Body of pancreas (tissue), 4 donors: ENCODE measurements around the gene CHRNG. TPM values are rescaled to one million over a fixed set of nuclear protein-coding genes. Genes with fewer than 3 reads are reported as not detected.
A peak's percentile ranks its signal among the peaks of the same experiment; 100 is the strongest.

Experiments used
- ATAC-seq: fragments of 150-250 bp; one replicate; pipeline ENCODE4 v1.9.1; 2016
- DNase-seq, 4 donors: peaks; one replicate each; pipeline ENCODE4 v3.0.0-alpha.2; 2019
- H3K27ac ChIP-seq, 4 donors: fragments of 200-600 bp; sonication (generic); 1 replicate in 3 of 4; 2 replicates in 1 of 4; pipeline versions ENCODE4 v1.5.1 to v1.6.1; 2016 to 2019; ENCODE audit warnings: mild to moderate bottlenecking in 1 of 4, mixed read lengths in 1 of 4, moderate library complexity in 1 of 4
- H3K27me3 ChIP-seq, 2 donors: fragments of 200-600 bp; sonication (generic); one replicate each; pipeline ENCODE4 v1.6.0; 2016; ENCODE audit warnings: mild to moderate bottlenecking in 1 of 2
- H3K36me3 ChIP-seq, 2 donors: fragments of 200-600 bp; sonication (generic); replicated peaks in 1 of 2; 2 replicates each; pipeline ENCODE4 v1.5.1; 2016; ENCODE audit warnings: low read depth in 2 of 2; ENCODE audit not compliant: insufficient read depth in 1 of 2
- H3K4me1 ChIP-seq: fragments of 200-600 bp; sonication (generic); one replicate; pipeline ENCODE4 v1.6.0; 2016
- H3K4me3 ChIP-seq, 2 donors: fragments of 200-600 bp; sonication (generic); 1 replicate in 1 of 2; 2 replicates in 1 of 2; pipeline ENCODE4 v1.5.1; 2016 to 2019
- H3K9me3 ChIP-seq, 3 donors: fragments of 200-600 bp; sonication (generic); 1 replicate in 2 of 3; 2 replicates in 1 of 3; pipeline ENCODE4 v1.5.1; 2016
- CTCF ChIP-seq, 7 experiments: fragments of 450-650 bp in 4 of 7; fragments of 200-600 bp in 3 of 7; sonication (generic) in 3 of 7; IDR thresholded peaks; one replicate each; pipeline ENCODE4 v1.5.1; 2016 to 2019; ENCODE audit warnings: antibody characterized with exemption in 7 of 7
- POLR2A ChIP-seq, 3 donors: fragments of 450-650 bp; IDR thresholded peaks; one replicate each; pipeline ENCODE4 v1.6.1; 2016; ENCODE audit warnings: antibody characterized with exemption in 3 of 3, mild to moderate bottlenecking in 2 of 3
- WGBS, 2 donors: methylation state at CpG; one replicate each; pipeline ENCODE4 v1.1.5; 2017; 5-methylcytosine and 5-hydroxymethylcytosine counted together
- intact Hi-C: fragments of 100-400 bp; cut with DNase I; formaldehyde crosslinking; loops from one replicate; pipeline ENCODE4 v1.15.1; 2023
- total RNA-seq, 2 donors: library from RNA; depleted of rRNA; stranded (reverse); fragments of >200 nt; gene quantifications; one replicate each; pipeline ENCODE4 v1.1.0, GENCODE V29; 2016

The CHRNG gene
- total RNA-seq, 2 donors from 2014 or later, result not detected

DNA sequence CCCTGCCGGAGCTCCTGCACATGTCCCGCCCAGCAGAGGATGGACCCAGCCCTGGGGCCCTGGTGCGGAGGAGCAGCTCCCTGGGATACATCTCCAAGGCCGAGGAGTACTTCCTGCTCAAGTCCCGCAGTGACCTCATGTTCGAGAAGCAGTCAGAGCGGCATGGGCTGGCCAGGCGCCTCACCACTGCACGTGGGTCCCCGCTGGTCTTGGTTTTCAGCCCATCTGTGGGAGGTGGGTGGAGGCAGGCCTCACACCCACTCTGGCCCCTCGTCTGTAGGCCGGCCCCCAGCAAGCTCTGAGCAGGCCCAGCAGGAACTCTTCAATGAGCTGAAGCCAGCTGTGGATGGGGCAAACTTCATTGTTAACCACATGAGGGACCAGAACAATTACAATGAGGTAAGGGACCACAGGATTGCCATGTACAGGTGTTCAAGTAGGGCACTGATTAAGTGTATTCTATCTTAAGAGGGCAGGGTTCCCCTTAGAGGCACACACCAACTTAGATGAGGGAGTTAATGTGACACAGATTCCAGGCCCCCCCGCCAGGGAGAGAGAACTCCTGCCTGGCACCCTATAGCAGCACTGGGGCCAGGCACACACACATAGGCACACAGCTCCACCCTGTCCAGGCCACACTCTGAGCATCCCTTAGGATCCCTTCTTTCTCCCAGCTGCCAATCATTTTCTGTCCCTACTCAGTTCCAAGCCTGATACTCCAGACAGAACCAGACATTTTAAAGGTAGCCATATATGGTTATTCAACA, 5.4 kb upstream of the CHRNG start:
- ATAC-seq, result no peak
- intact Hi-C loops, result no loop called here
- WGBS, 2 donors, result 77 to 80% methylated on average over 3 to 13 of the region's 13 CpGs
- H3K4me1 ChIP-seq, result peaks cover 10% of the 10 kb centered on the region
- no peaks in the 10 kb centered on the region for H3K27me3 ChIP-seq
- H3K9me3 ChIP-seq, result no peaks in the 10 kb centered on the region
- no peak for TF ChIP-seq CTCF (IDR thresholded peaks at IDR 0.05)
- TF ChIP-seq POLR2A (IDR thresholded peaks at IDR 0.05), result no peak
- no peaks in the 10 kb centered on the region for H3K36me3 ChIP-seq
- no peak for DNase-seq
- no peak overlapping the region for H3K27ac ChIP-seq
- H3K4me3 ChIP-seq, result no peak overlapping the region

- Histone ChIP-seq H3K27me3 (no peaks in the 10 kb centered on the region), H3K4me3 (no peak overlapping the region), H3K9me3 (no peaks in the 10 kb centered on the region), H3K36me3 (no peaks in the 10 kb centered on the region), H3K4me1 (peaks cover 10% of the 10 kb centered on the region), H3K27ac (no peak overlapping the region)
- TF ChIP-seq POLR2A (IDR thresholded peaks at IDR 0.05) (no peak), CTCF (IDR thresholded peaks at IDR 0.05) (no peak)
- intact Hi-C loops, result no loop called here
- ATAC-seq (no peak), DNase-seq (no peak)
- WGBS, 2 donors, result 77 to 83% methylated on average over 9 to 12 of the region's 14 CpGs
Observed at GRCh38 chr2:232534940-232535651, 4.4 kb upstream of the CHRNG start.

GRCh38 chr2:232535761-232536530, 3.5 kb upstream of the CHRNG start:
- Histone ChIP-seq H3K36me3 (no peaks in the 10 kb centered on the region), H3K4me1 (peaks cover 10% of the 10 kb centered on the region), H3K27ac (no peak overlapping the region), H3K27me3 (no peaks in the 10 kb centered on the region), H3K9me3 (no peaks in the 10 kb centered on the region), H3K4me3 (no peak overlapping the region)
- WGBS, 2 donors, result 83 to 85% methylated on average over 5 of the region's 5 CpGs
- TF ChIP-seq POLR2A (IDR thresholded peaks at IDR 0.05) (no peak), CTCF (IDR thresholded peaks at IDR 0.05) (no peak)
- intact Hi-C loops, result no loop called here
- DNase-seq (no peak), ATAC-seq (no peak)

GRCh38 chr2:232537079-232537478, 2.4 kb upstream of the CHRNG start:
- intact Hi-C loops, result no loop called here
- ATAC-seq, result no peak
- Histone ChIP-seq H3K4me3 (no peak overlapping the region), H3K27ac (peak overlapping the region in 2 of 4 donors; percentile 20 to 23), H3K27me3 (no peaks in the 10 kb centered on the region), H3K36me3 (no peaks in the 10 kb centered on the region), H3K4me1 (peaks cover 10% of the 10 kb centered on the region), H3K9me3 (no peaks in the 10 kb centered on the region)
- peak in 1 of 4 donors; percentile 24 for DNase-seq
- TF ChIP-seq CTCF (IDR thresholded peaks at IDR 0.05) (peak in 3 of 7 experiments; percentile 31 to 37 (median 33)), POLR2A (IDR thresholded peaks at IDR 0.05) (no peak)
- 53 to 88% methylated on average over 2 to 5 of the region's 5 CpGs for WGBS, 2 donors
